ENCODE data around the gene FAM180A.

The FAM180A gene

DNA sequence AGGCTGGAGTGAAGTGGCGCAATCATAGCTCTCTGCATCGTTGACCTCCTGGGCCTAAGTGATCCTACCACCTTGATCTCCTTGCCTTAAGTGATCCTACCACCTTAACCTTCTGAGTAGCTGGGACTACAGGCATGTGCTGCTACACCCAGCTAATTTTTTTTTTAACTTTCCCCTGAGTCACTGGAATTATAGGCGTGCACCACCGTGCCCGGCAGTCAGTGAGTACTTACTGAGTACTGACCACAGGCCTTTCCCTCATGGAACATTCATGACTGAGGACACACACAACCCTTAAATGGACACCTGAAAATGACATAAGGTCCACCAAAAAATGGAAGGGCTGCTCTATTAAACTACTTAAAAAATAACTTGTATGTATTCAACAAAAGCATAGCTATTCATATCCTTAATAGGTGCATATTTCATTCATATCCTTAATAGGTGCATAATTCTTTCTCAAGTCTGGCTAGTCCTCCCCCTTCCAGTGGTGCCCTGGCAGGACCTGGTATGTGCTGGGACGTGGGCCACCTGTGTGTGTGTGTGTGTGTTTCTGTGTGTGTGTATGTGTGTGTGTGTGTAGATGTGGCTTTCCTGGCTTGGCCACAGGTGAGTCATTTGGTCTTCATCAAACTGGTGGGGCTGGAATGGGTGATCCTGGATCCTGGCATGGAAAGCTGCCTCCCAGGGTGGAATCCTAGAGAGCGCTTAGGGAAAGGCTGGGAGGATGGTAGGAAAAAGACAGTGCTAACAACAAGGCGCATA, 3.5 kb downstream of the FAM180A start:
- no peaks in the 10 kb centered on the region for H4K20me1 ChIP-seq (ENCODE audit: insufficient read depth, low read length)
- no peaks in the 10 kb centered on the region for H3K36me3 ChIP-seq (replicated peaks; ENCODE audit: low read depth, low read length)
- H3K4me3 ChIP-seq (ENCODE audit: low read length): no peak overlapping the region
- no peak overlapping the region for H3K27ac ChIP-seq (ENCODE audit: low read length)
- no peak overlapping the region for H3K4me2 ChIP-seq (ENCODE audit: low read length)
- no peak overlapping the region for H2AFZ ChIP-seq (ENCODE audit: low read depth, low read length)
- no peak overlapping the region for H3K9ac ChIP-seq (ENCODE audit: low read length)
- no peak for TF ChIP-seq EZH2phosphoT487 (IDR thresholded peaks at IDR 0.05; ENCODE audit: low read depth)
- TF ChIP-seq, protein P1, sequence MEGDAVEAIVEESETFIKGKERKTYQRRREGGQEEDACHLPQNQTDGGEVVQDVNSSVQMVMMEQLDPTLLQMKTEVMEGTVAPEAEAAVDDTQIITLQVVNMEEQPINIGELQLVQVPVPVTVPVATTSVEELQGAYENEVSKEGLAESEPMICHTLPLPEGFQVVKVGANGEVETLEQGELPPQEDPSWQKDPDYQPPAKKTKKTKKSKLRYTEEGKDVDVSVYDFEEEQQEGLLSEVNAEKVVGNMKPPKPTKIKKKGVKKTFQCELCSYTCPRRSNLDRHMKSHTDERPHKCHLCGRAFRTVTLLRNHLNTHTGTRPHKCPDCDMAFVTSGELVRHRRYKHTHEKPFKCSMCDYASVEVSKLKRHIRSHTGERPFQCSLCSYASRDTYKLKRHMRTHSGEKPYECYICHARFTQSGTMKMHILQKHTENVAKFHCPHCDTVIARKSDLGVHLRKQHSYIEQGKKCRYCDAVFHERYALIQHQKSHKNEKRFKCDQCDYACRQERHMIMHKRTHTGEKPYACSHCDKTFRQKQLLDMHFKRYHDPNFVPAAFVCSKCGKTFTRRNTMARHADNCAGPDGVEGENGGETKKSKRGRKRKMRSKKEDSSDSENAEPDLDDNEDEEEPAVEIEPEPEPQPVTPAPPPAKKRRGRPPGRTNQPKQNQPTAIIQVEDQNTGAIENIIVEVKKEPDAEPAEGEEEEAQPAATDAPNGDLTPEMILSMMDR (IDR thresholded peaks at IDR 0.05; ENCODE audit: low read depth, low read length): no peak
- H3K27me3 ChIP-seq (ENCODE audit: low read depth, low read length): peaks cover 18% of the 10 kb centered on the region; the same call in 1 of the 2 replicates
- no peaks in the 10 kb centered on the region for H3K79me2 ChIP-seq (ENCODE audit: low read length)
- no peaks in the 10 kb centered on the region for H3K4me1 ChIP-seq (ENCODE audit: low read length)
- no peaks in the 10 kb centered on the region for H3K9me3 ChIP-seq (ENCODE audit: insufficient read depth, low read length)

- Histone ChIP-seq H2AFZ (ENCODE audit: low read depth, low read length) (no peak overlapping the region), H3K4me1 (ENCODE audit: low read length) (no peaks in the 10 kb centered on the region), H3K9ac (ENCODE audit: low read length) (no peak overlapping the region), H3K4me3 (ENCODE audit: low read length) (no peak overlapping the region), H3K27me3 (ENCODE audit: low read depth, low read length) (peaks cover 18% of the 10 kb centered on the region; the same call in 1 of the 2 replicates), H3K4me2 (ENCODE audit: low read length) (no peak overlapping the region), H3K27ac (ENCODE audit: low read length) (no peak overlapping the region), H3K36me3 (replicated peaks; ENCODE audit: low read depth, low read length) (no peaks in the 10 kb centered on the region), H4K20me1 (ENCODE audit: insufficient read depth, low read length) (no peaks in the 10 kb centered on the region), H3K79me2 (ENCODE audit: low read length) (no peaks in the 10 kb centered on the region), H3K9me3 (ENCODE audit: insufficient read depth, low read length) (no peaks in the 10 kb centered on the region)
- TF ChIP-seq, protein P1 (IDR thresholded peaks at IDR 0.05; ENCODE audit: low read depth, low read length): no peak
- TF ChIP-seq EZH2phosphoT487 (IDR thresholded peaks at IDR 0.05; ENCODE audit: low read depth): no peak
Measured at GRCh38 chr7:135743907-135744731, 4.5 kb downstream of the FAM180A start.

DNA sequence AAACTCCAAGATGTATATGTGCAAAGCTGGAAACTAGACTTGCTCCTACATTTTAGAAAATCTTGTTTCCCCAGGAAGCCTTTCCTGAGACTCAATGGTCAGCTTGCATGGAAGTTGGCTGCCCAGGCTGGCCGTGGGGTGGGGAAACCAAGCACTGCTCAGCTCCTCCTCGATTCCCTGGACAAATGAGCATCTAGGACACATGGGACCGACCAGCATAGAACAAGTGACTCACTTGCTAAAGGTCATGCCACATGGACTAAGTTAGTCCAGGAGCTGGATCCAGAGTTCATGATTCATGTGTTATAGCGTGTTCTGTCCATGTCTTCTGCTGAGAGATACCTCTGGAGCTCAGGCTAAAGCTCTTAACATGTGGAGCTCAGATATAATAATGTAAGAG, 6.2 kb downstream of the FAM180A start:
- Histone ChIP-seq H3K4me1 (ENCODE audit: low read length) (no peaks in the 10 kb centered on the region), H4K20me1 (ENCODE audit: insufficient read depth, low read length) (no peaks in the 10 kb centered on the region), H3K36me3 (replicated peaks; ENCODE audit: low read depth, low read length) (no peaks in the 10 kb centered on the region), H2AFZ (ENCODE audit: low read depth, low read length) (no peak overlapping the region), H3K27me3 (ENCODE audit: low read depth, low read length) (peaks cover 15% of the 10 kb centered on the region; the same call in 1 of the 2 replicates), H3K27ac (ENCODE audit: low read length) (no peak overlapping the region), H3K9me3 (ENCODE audit: insufficient read depth, low read length) (no peaks in the 10 kb centered on the region), H3K79me2 (ENCODE audit: low read length) (no peaks in the 10 kb centered on the region), H3K4me3 (ENCODE audit: low read length) (no peak overlapping the region), H3K9ac (ENCODE audit: low read length) (no peak overlapping the region), H3K4me2 (ENCODE audit: low read length) (no peak overlapping the region)
- TF ChIP-seq, protein P1 (IDR thresholded peaks at IDR 0.05; ENCODE audit: low read depth, low read length): no peak
- TF ChIP-seq EZH2phosphoT487 (IDR thresholded peaks at IDR 0.05; ENCODE audit: low read depth): no peak

DNA sequence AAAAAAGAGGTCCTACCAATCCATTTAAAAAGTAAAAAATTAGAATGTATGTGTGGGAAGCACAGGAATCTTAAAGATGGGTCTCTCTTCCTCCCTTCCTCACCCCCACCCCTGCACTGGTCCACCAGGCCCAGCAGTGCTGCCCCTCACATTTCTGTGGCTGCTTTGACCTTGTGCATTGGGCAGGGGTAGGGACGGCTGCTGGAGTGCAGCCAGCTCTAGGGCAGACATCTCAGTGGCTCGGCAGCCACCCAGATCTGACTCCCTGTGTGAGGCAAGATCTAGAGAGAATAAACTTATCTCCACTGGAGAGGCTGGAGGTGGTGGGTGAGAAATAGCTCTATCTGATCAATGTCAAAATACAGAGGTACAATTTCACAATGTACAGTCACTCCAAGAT, 6.7 kb downstream of the FAM180A start:
- Histone ChIP-seq H4K20me1 (ENCODE audit: insufficient read depth, low read length) (no peaks in the 10 kb centered on the region), H3K27ac (ENCODE audit: low read length) (no peak overlapping the region), H3K79me2 (ENCODE audit: low read length) (no peaks in the 10 kb centered on the region), H3K36me3 (replicated peaks; ENCODE audit: low read depth, low read length) (no peaks in the 10 kb centered on the region), H3K4me3 (ENCODE audit: low read length) (no peak overlapping the region), H2AFZ (ENCODE audit: low read depth, low read length) (no peak overlapping the region), H3K4me2 (ENCODE audit: low read length) (no peak overlapping the region), H3K9ac (ENCODE audit: low read length) (no peak overlapping the region), H3K9me3 (ENCODE audit: insufficient read depth, low read length) (no peaks in the 10 kb centered on the region), H3K4me1 (ENCODE audit: low read length) (no peaks in the 10 kb centered on the region), H3K27me3 (ENCODE audit: low read depth, low read length) (peaks cover 15% of the 10 kb centered on the region; the same call in 1 of the 2 replicates)
- no peak for TF ChIP-seq EZH2phosphoT487 (IDR thresholded peaks at IDR 0.05; ENCODE audit: low read depth)
- TF ChIP-seq, protein P1 (IDR thresholded peaks at IDR 0.05; ENCODE audit: low read depth, low read length): no peak

Measured in OCI-LY3 (cell line).